ENCODE data around the gene MRPS2. TPM values are rescaled to one million over a fixed set of nuclear protein-coding genes. Genes with fewer than 3 reads are reported as not detected.

Gene MRPS2
- total RNA-seq, 1 experiment from 2014 or later = 84.4 TPM

- H3K79me2 ChIP-seq (ENCODE audit: low read depth) = peaks cover 22% of the 10 kb centered on the region
- peaks cover 9% of the 10 kb centered on the region; the same call in 1 of the 2 replicates for H3K4me1 ChIP-seq (replicated peaks; ENCODE audit: insufficient read depth)
- H3K27me3 ChIP-seq (ENCODE audit: insufficient read depth, low read depth) = no peaks in the 10 kb centered on the region
- no peak overlapping the region for H3K4me2 ChIP-seq
- DNase-seq = no peak
- H4K20me1 ChIP-seq (ENCODE audit: insufficient read depth) = peaks cover 30% of the 10 kb centered on the region
- H3K9me3 ChIP-seq (ENCODE audit: insufficient read depth, low read depth) = no peaks in the 10 kb centered on the region
- H3K9me2 ChIP-seq (ENCODE audit: insufficient read depth) = no peaks in the 10 kb centered on the region
- CTCF ChIA-PET = interaction anchor here (0.6 kb wide), 1 partner anchor 11 kb away, joined by 9 read pairs; no protein-coding TSS in a partner anchor
- no peaks in the 10 kb centered on the region for H3F3A ChIP-seq (ENCODE audit: insufficient read depth, low read depth)
- no peak overlapping the region for H2AFZ ChIP-seq
- H3K27ac ChIP-seq = no peak overlapping the region
- no peaks in the 10 kb centered on the region for H3K36me3 ChIP-seq (ENCODE audit: low read depth)
- TF ChIP-seq CTCF (conservative IDR thresholded peaks at IDR 0.05) = no peak
- TF ChIP-seq EZH2 (IDR thresholded peaks at IDR 0.05; ENCODE audit: low read depth) = no peak
- BruUV-seq (replicated peaks) = no TSS peak
- no peak overlapping the region for H3K4me3 ChIP-seq
- POLR2A ChIA-PET (ENCODE audit: unreplicated experiment) = interaction anchor here (0.7 kb wide), 1 partner anchor 70 kb away, joined by 3 read pairs; no protein-coding TSS in a partner anchor
- intact Hi-C loops (cut with micrococcal nuclease; ENCODE audit: unreplicated experiment) = no loop called here
These were observed 5.1 kb downstream of the MRPS2 start for GRCh38 chr9:135505406-135506187.

GRCh38 chr9:135506327-135507103 lies 6.0 kb downstream of the MRPS2 start:
- CTCF ChIA-PET = no interaction called here
- no peaks in the 10 kb centered on the region for H3K9me2 ChIP-seq (ENCODE audit: insufficient read depth)
- no peak for DNase-seq
- H4K20me1 ChIP-seq (ENCODE audit: insufficient read depth) = peaks cover 30% of the 10 kb centered on the region
- peaks cover 8% of the 10 kb centered on the region; the same call in 1 of the 2 replicates for H3K4me1 ChIP-seq (replicated peaks; ENCODE audit: insufficient read depth)
- H3K27me3 ChIP-seq (ENCODE audit: insufficient read depth, low read depth) = no peaks in the 10 kb centered on the region
- H2AFZ ChIP-seq = no peak overlapping the region
- intact Hi-C loops (cut with micrococcal nuclease; ENCODE audit: unreplicated experiment) = no loop called here
- no peak for TF ChIP-seq CTCF (conservative IDR thresholded peaks at IDR 0.05)
- H3F3A ChIP-seq (ENCODE audit: insufficient read depth, low read depth) = no peaks in the 10 kb centered on the region
- H3K4me2 ChIP-seq = no peak overlapping the region
- H3K4me3 ChIP-seq = no peak overlapping the region
- H3K79me2 ChIP-seq (ENCODE audit: low read depth) = peaks cover 13% of the 10 kb centered on the region
- no peak overlapping the region for H3K27ac ChIP-seq
- POLR2A ChIA-PET (ENCODE audit: unreplicated experiment) = interaction anchor here (0.7 kb wide), 1 partner anchor 71 kb away, joined by 3 read pairs; no protein-coding TSS in a partner anchor
- no peaks in the 10 kb centered on the region for H3K36me3 ChIP-seq (ENCODE audit: low read depth)
- no peaks in the 10 kb centered on the region for H3K9me3 ChIP-seq (ENCODE audit: insufficient read depth, low read depth)
- no TSS peak for BruUV-seq (replicated peaks)

GRCh38 chr9:135507104-135508035 lies 6.9 kb downstream of the MRPS2 start:
- intact Hi-C loops (cut with micrococcal nuclease; ENCODE audit: unreplicated experiment) = no loop called here
- Histone ChIP-seq H3K9me2 (ENCODE audit: insufficient read depth) (no peaks in the 10 kb centered on the region), H3K79me2 (ENCODE audit: low read depth) (peaks cover 4% of the 10 kb centered on the region), H3K4me1 (replicated peaks; ENCODE audit: insufficient read depth) (no peaks in the 10 kb centered on the region), H3K36me3 (ENCODE audit: low read depth) (no peaks in the 10 kb centered on the region), H3K27me3 (ENCODE audit: insufficient read depth, low read depth) (no peaks in the 10 kb centered on the region), H4K20me1 (ENCODE audit: insufficient read depth) (peaks cover 25% of the 10 kb centered on the region), H3K4me2 (no peak overlapping the region), H3K4me3 (no peak overlapping the region), H3K9me3 (ENCODE audit: insufficient read depth, low read depth) (no peaks in the 10 kb centered on the region), H2AFZ (no peak overlapping the region), H3K27ac (no peak overlapping the region), H3F3A (ENCODE audit: insufficient read depth, low read depth) (no peaks in the 10 kb centered on the region)
- CTCF ChIA-PET = no interaction called here
- TF ChIP-seq CTCF (conservative IDR thresholded peaks at IDR 0.05) (no peak), EZH2 (IDR thresholded peaks at IDR 0.05; ENCODE audit: low read depth) (no peak)
- DNase-seq = no peak
- POLR2A ChIA-PET (ENCODE audit: unreplicated experiment) = no interaction called here
- no TSS peak for BruUV-seq (replicated peaks)
